Measurements from ENCODE around the gene FLYWCH1. TPM values are rescaled to one million over a fixed set of nuclear protein-coding genes. Genes with fewer than 3 reads are reported as not detected.

Gene FLYWCH1
- total RNA-seq, 1 experiment from 2014 or later: 32.6 TPM

- TF ChIP-seq ZNF317 (CRISPR knock-in tag; IDR thresholded peaks at IDR 0.05; ENCODE audit: borderline replicate concordance, low read depth): no peak
- TF ChIP-seq AR (CRISPR knock-in tag; IDR thresholded peaks at IDR 0.05): no peak
- no peak for TF ChIP-seq AFF4 (CRISPR knock-in tag; IDR thresholded peaks at IDR 0.05; ENCODE audit: borderline replicate concordance)
- TF ChIP-seq, protein P1, sequence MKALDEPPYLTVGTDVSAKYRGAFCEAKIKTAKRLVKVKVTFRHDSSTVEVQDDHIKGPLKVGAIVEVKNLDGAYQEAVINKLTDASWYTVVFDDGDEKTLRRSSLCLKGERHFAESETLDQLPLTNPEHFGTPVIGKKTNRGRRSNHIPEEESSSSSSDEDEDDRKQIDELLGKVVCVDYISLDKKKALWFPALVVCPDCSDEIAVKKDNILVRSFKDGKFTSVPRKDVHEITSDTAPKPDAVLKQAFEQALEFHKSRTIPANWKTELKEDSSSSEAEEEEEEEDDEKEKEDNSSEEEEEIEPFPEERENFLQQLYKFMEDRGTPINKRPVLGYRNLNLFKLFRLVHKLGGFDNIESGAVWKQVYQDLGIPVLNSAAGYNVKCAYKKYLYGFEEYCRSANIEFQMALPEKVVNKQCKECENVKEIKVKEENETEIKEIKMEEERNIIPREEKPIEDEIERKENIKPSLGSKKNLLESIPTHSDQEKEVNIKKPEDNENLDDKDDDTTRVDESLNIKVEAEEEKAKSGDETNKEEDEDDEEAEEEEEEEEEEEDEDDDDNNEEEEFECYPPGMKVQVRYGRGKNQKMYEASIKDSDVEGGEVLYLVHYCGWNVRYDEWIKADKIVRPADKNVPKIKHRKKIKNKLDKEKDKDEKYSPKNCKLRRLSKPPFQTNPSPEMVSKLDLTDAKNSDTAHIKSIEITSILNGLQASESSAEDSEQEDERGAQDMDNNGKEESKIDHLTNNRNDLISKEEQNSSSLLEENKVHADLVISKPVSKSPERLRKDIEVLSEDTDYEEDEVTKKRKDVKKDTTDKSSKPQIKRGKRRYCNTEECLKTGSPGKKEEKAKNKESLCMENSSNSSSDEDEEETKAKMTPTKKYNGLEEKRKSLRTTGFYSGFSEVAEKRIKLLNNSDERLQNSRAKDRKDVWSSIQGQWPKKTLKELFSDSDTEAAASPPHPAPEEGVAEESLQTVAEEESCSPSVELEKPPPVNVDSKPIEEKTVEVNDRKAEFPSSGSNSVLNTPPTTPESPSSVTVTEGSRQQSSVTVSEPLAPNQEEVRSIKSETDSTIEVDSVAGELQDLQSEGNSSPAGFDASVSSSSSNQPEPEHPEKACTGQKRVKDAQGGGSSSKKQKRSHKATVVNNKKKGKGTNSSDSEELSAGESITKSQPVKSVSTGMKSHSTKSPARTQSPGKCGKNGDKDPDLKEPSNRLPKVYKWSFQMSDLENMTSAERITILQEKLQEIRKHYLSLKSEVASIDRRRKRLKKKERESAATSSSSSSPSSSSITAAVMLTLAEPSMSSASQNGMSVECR (CRISPR knock-in tag; IDR thresholded peaks at IDR 0.05; ENCODE audit: borderline replicate concordance): peak; percentile 60; the same call in 1 of the 2 replicates
- TF ChIP-seq, protein P2, sequence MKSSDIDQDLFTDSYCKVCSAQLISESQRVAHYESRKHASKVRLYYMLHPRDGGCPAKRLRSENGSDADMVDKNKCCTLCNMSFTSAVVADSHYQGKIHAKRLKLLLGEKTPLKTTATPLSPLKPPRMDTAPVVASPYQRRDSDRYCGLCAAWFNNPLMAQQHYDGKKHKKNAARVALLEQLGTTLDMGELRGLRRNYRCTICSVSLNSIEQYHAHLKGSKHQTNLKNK (CRISPR knock-in tag; IDR thresholded peaks at IDR 0.05): no peak
- TF ChIP-seq FOXP4 (CRISPR knock-in tag; IDR thresholded peaks at IDR 0.05): no peak
- no peak for TF ChIP-seq RORB (CRISPR knock-in tag; IDR thresholded peaks at IDR 0.05)
- TF ChIP-seq ZNF671 (CRISPR knock-in tag; IDR thresholded peaks at IDR 0.05): no peak
- TF ChIP-seq SMAD3 (CRISPR knock-in tag; IDR thresholded peaks at IDR 0.05; ENCODE audit: borderline replicate concordance): no peak
- no peak for TF ChIP-seq TP53 (CRISPR knock-in tag; IDR thresholded peaks at IDR 0.05)
- TF ChIP-seq, protein P3, sequence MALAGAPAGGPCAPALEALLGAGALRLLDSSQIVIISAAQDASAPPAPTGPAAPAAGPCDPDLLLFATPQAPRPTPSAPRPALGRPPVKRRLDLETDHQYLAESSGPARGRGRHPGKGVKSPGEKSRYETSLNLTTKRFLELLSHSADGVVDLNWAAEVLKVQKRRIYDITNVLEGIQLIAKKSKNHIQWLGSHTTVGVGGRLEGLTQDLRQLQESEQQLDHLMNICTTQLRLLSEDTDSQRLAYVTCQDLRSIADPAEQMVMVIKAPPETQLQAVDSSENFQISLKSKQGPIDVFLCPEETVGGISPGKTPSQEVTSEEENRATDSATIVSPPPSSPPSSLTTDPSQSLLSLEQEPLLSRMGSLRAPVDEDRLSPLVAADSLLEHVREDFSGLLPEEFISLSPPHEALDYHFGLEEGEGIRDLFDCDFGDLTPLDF (CRISPR knock-in tag; IDR thresholded peaks at IDR 0.05): no peak
- no peak for TF ChIP-seq NR1H2 (CRISPR knock-in tag; IDR thresholded peaks at IDR 0.05)
- TF ChIP-seq ELF4 (CRISPR knock-in tag; IDR thresholded peaks at IDR 0.05; ENCODE audit: low read depth): no peak
- no peak for TF ChIP-seq PRDM15 (CRISPR knock-in tag; IDR thresholded peaks at IDR 0.05)
- no peak for TF ChIP-seq NFATC4 (CRISPR knock-in tag; IDR thresholded peaks at IDR 0.05)
- no peak for TF ChIP-seq GRHL2 (CRISPR knock-in tag; IDR thresholded peaks at IDR 0.05; ENCODE audit: insufficient replicate concordance, severe bottlenecking)
- TF ChIP-seq ERG (CRISPR knock-in tag; IDR thresholded peaks at IDR 0.05): no peak
Observed at GRCh38 chr16:2964475-2965336, 53.0 kb downstream of the FLYWCH1 start (continued).

All from WTC11 (cell line).